Head of caudate nucleus (tissue), 42 donors: ENCODE measurements around the gene RTN3.
"Not testable (repeated sequence)": the region's sequence is repeated elsewhere in the genome, so short reads cannot be mapped to it uniquely, and the experiment has no call there.

ENCODE experiments used
- DNase-seq, 42 donors: peaks; one replicate each; pipeline versions ENCODE4 v3.0.0 to v3.0.0-alpha.2; 2020 to 2021; ENCODE audit warnings: mixed read lengths in 7 of 42
- intact Hi-C: fragments of 100-400 bp; cut with DNase I; formaldehyde crosslinking; loops from one replicate; pipeline ENCODE4 v1.15.0; 2022

Gene RTN3

GRCh38 chr11:63764340-63764678 is 83.0 kb downstream of the RTN3 start:
- no peak for DNase-seq
- intact Hi-C loops: loop anchor here (10.0 kb wide), 1 partner anchor 180 kb away; no protein-coding TSS in a partner anchor

GRCh38 chr11:63764679-63765647 is 83.7 kb downstream of the RTN3 start:
- intact Hi-C loops: loop anchor here (10.0 kb wide), 1 partner anchor 180 kb away; no protein-coding TSS in a partner anchor
- DNase-seq: peak in 2 of 42 donors; percentile 2 to 19

- peak in 1 of 42 donors; percentile 31 for DNase-seq
- intact Hi-C loops: loop anchor here (10.0 kb wide), 1 partner anchor 179 kb away; no protein-coding TSS in a partner anchor
Measured at GRCh38 chr11:63765688-63766241, 84.5 kb downstream of the RTN3 start.

- intact Hi-C loops: loop anchor here (10.0 kb wide), 1 partner anchor 178 kb away; no protein-coding TSS in a partner anchor
- DNase-seq: peak in 6 of 42 donors; percentile 3 to 31 (median 19)
Measured at GRCh38 chr11:63766531-63767235, 85.4 kb downstream of the RTN3 start.

GRCh38 chr11:63767267-63767564 is 85.9 kb downstream of the RTN3 start:
- DNase-seq: no peak
- intact Hi-C loops: loop anchor here (10.0 kb wide), 1 partner anchor 178 kb away; no protein-coding TSS in a partner anchor

GRCh38 chr11:63767565-63768236 is 86.4 kb downstream of the RTN3 start:
- DNase-seq: peak in 35 of 42 donors; percentile 13 to 82 (median 61)

GRCh38 chr11:63768237-63769041 is 87.1 kb downstream of the RTN3 start, which contains the start of gene ZFTA:
Gene ZFTA, minus strand, starts transcription at chr11:63768775. Its CDS starts 153 bp downstream, at chr11:63768622.
- intact Hi-C loops: loop anchor here (10.0 kb wide), 1 partner anchor 176 kb away; no protein-coding TSS in a partner anchor
- DNase-seq: peak in 36 of 42 donors; percentile 29 to 83 (median 62)

More at GRCh38 chr11:63767565-63768236, 86.4 kb downstream of the RTN3 start:
- intact Hi-C loops: loop anchor here (10.0 kb wide), 1 partner anchor 177 kb away; no protein-coding TSS in a partner anchor

- intact Hi-C loops: loop anchor here (10.0 kb wide), 1 partner anchor 176 kb away; no protein-coding TSS in a partner anchor
- peak in 15 of 42 donors; percentile 15 to 61 (median 40) for DNase-seq
Measured at GRCh38 chr11:63769042-63769713, 87.9 kb downstream of the RTN3 start.

GRCh38 chr11:63769714-63770455 is 88.6 kb downstream of the RTN3 start:
- intact Hi-C loops: loop anchor here (10.0 kb wide), 1 partner anchor 175 kb away; no protein-coding TSS in a partner anchor
- DNase-seq: peak in 3 of 42 donors; percentile 8 to 18 (median 9)

GRCh38 chr11:63770763-63771162 is 89.5 kb downstream of the RTN3 start:
- intact Hi-C loops: no loop called here

GRCh38 chr11:63771741-63772318 is 90.5 kb downstream of the RTN3 start:
- intact Hi-C loops, DNase-seq: not testable (repeated sequence)

More at GRCh38 chr11:63770763-63771162, 89.5 kb downstream of the RTN3 start:
- DNase-seq: no peak

- intact Hi-C loops: no loop called here
- no peak for DNase-seq
Measured at GRCh38 chr11:63775191-63775590, 93.9 kb downstream of the RTN3 start.

- intact Hi-C loops: no loop called here
- no peak for DNase-seq
Measured at GRCh38 chr11:63779039-63779438, 97.7 kb downstream of the RTN3 start.

GRCh38 chr11:63782749-63783148 is 101.4 kb downstream of the RTN3 start:
- no peak for DNase-seq
- intact Hi-C loops: no loop called here

GRCh38 chr11:63783925-63784592 is 102.8 kb downstream of the RTN3 start:
- DNase-seq: no peak
- intact Hi-C loops: no loop called here
